ENCODE data around the gene SLC44A3. TPM values are rescaled to one million over a fixed set of nuclear protein-coding genes. Genes with fewer than 3 reads are reported as not detected.

Gene SLC44A3
- total and polyA plus RNA-seq, 2 of the 8 experiments (the other 6 are each of a cell fraction or from before 2014, with no cell fraction given) = 4.2 to 5.0 TPM

DNA sequence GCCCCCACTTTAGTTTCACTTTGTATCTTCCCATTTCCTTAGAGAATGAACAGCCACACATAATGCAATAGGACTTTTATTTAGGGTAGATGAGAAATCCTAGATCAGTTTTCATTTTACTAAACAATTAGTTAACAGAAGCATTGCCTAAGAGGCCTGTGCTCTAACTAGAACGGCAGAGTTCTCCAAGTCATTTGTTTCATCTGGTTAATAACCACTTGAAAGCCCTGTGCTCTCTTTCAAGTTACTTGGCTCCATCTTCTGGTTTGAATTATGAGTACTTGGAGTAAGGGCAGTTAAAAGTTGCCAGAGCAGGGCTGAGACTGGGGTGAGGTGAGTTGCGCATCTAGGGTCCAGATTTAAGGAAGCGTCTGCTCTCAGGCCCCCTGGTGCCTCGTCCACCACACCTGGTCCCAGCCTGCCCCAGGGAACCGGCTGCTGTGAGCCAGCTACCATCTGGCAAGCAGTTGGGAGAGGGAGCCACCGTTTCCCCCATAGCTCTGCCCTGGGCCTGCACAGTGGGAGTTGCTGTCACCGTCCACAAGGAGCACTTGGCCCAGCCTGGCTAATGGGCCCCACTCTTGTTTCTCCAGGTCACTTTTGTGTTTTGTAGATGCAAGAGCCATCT is 18.1 kb upstream of the SLC44A3 start:
- H2AFZ ChIP-seq (ENCODE audit: low read length) = no peak overlapping the region
- no peak for FAIRE-seq

More for the DNA sequence above, 18.1 kb upstream of the SLC44A3 start:
- H3K4ac ChIP-seq (replicated peaks; ENCODE audit: insufficient read length, low read depth, low read length) = no peak overlapping the region
- H3K18ac ChIP-seq (ENCODE audit: extremely low read depth, low read length) = no peak overlapping the region
- H4K20me1 ChIP-seq (replicated peaks in 1 of 2; ENCODE audit: control insufficient read depth in 1 of 2, insufficient read depth in 2 of 2, low read length in 2 of 2) = no peaks in the 10 kb centered on the region
- H3K23me2 ChIP-seq (ENCODE audit: low read depth, low read length) = no peaks in the 10 kb centered on the region
- no peak overlapping the region for H4K5ac ChIP-seq (ENCODE audit: insufficient read length, low read depth, low read length)
- no peak overlapping the region for H3K4me2 ChIP-seq (ENCODE audit: insufficient read depth in 1 of 2, low read depth in 2 of 2, low read length in 2 of 2)
- H2BK5ac ChIP-seq (ENCODE audit: low read depth, low read length) = 0 out of 2 replicates have a peak overlapping the region, but pooled peaks have one; percentile 20
- peak in 1 of 2 experiments; percentile 19 for DNase-seq (ENCODE audit: low read depth in 1 of 2, low spot score in 2 of 2)
- 58% methylated on average over 7 of the region's 7 CpGs; no CpG with 5 or more reads in 1 of the 2 experiments for WGBS, 2 experiments (ENCODE audit: extremely low coverage in 1 of 2, insufficient coverage in 1 of 2, insufficient read length in 1 of 2, insufficient replicate concordance in 2 of 2, low coverage in 1 of 2, low lambda C conversion rate in 2 of 2, missing lambda C conversion rate in 1 of 2)
- H3K36me3 ChIP-seq (ENCODE audit: control insufficient read depth in 2 of 4, insufficient read depth in 4 of 4, low read length in 3 of 4) = no peaks in the 10 kb centered on the region
- H3K9me3 ChIP-seq (ENCODE audit: insufficient read depth in 2 of 2, low read depth in 1 of 2, low read length in 1 of 2) = no peaks in the 10 kb centered on the region
- H2BK15ac ChIP-seq (ENCODE audit: low read length) = no peak overlapping the region
- H3K27me3 ChIP-seq (replicated peaks in 1 of 4; ENCODE audit: control insufficient read depth in 3 of 4, extremely low read depth in 1 of 4, insufficient read depth in 3 of 4, low read length in 3 of 4) = no peaks in the 10 kb centered on the region
- no peaks in the 10 kb centered on the region for H3K79me1 ChIP-seq (ENCODE audit: low read depth, low read length)
- H3K9ac ChIP-seq (replicated peaks in 1 of 4; ENCODE audit: extremely low read depth in 1 of 4, low read depth in 3 of 4, low read length in 3 of 4) = no peak overlapping the region
- H3K79me2 ChIP-seq (ENCODE audit: control insufficient read depth in 1 of 2, insufficient read depth in 2 of 2, low read length in 2 of 2) = no peaks in the 10 kb centered on the region
- H3K27ac ChIP-seq (ENCODE audit: low read depth, low read length) = no peak overlapping the region
- no peak overlapping the region for H4K91ac ChIP-seq (replicated peaks; ENCODE audit: insufficient read length, low read length)
- no peak overlapping the region for H3K23ac ChIP-seq (ENCODE audit: insufficient read length)
- CTCF ChIA-PET (ENCODE audit: partially characterized antibody) = interaction anchor here (0.6 to 9.4 kb wide), 23 partner anchors 9 to 1651 kb away, joined by 3 to 212 read pairs (median 3); no protein-coding TSS in a partner anchor
- no peak overlapping the region for H2BK12ac ChIP-seq (ENCODE audit: low read depth, low read length)
- H3K4me1 ChIP-seq (replicated peaks in 1 of 4; ENCODE audit: control insufficient read depth in 3 of 4, insufficient read depth in 4 of 4, low read length in 3 of 4) = peaks cover 0 to 4% (median 0%) of the 10 kb centered on the region in 4 experiments; a peak in 1 of 7 replicates
- H2AK5ac ChIP-seq (ENCODE audit: low read depth, low read length) = no peak overlapping the region
- POLR2A ChIA-PET (ENCODE audit: partially characterized antibody) = interaction anchor here (1.1 to 1.2 kb wide), 2 partner anchors 260 to 275 kb away, joined by 3 read pairs; partner anchors contain the start of gene F3
- H2BK20ac ChIP-seq (ENCODE audit: low read length) = no peak overlapping the region
- no peak overlapping the region for H3K14ac ChIP-seq (ENCODE audit: insufficient read length)
- H3K4me3 ChIP-seq (ENCODE audit: extremely low read depth in 1 of 4, insufficient read depth in 2 of 4, low read depth in 3 of 4, low read length in 4 of 4) = no peak overlapping the region
- TF ChIP-seq SUZ12 (IDR thresholded peaks at IDR 0.05; ENCODE audit: low read length) = no peak
- no peak for TF ChIP-seq BACH1 (IDR thresholded peaks at IDR 0.05; ENCODE audit: low read length)
- peak; percentile 83 to 88 for TF ChIP-seq RAD21 (IDR thresholded peaks at IDR 0.05 in 1 of 2, conservative IDR thresholded peaks at IDR 0.05 in 1 of 2; ENCODE audit: low read depth in 2 of 2, low read length in 2 of 2)
- TF ChIP-seq NRF1 (IDR thresholded peaks at IDR 0.05; ENCODE audit: low read depth, low read length) = no peak
- peak; percentile 53; the same call in 1 of the 2 replicates for TF ChIP-seq TCF12 (IDR thresholded peaks at IDR 0.05; ENCODE audit: low read depth, low read length)
- TF ChIP-seq SP1 (IDR thresholded peaks at IDR 0.05; ENCODE audit: low read depth, low read length) = no peak
- no peak for TF ChIP-seq POLR2A (IDR thresholded peaks at IDR 0.05; ENCODE audit: control extremely low read depth in 1 of 2, low read depth in 2 of 2, low read length in 2 of 2)
- TF ChIP-seq, protein P1, sequence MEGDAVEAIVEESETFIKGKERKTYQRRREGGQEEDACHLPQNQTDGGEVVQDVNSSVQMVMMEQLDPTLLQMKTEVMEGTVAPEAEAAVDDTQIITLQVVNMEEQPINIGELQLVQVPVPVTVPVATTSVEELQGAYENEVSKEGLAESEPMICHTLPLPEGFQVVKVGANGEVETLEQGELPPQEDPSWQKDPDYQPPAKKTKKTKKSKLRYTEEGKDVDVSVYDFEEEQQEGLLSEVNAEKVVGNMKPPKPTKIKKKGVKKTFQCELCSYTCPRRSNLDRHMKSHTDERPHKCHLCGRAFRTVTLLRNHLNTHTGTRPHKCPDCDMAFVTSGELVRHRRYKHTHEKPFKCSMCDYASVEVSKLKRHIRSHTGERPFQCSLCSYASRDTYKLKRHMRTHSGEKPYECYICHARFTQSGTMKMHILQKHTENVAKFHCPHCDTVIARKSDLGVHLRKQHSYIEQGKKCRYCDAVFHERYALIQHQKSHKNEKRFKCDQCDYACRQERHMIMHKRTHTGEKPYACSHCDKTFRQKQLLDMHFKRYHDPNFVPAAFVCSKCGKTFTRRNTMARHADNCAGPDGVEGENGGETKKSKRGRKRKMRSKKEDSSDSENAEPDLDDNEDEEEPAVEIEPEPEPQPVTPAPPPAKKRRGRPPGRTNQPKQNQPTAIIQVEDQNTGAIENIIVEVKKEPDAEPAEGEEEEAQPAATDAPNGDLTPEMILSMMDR (IDR thresholded peaks at IDR 0.05; ENCODE audit: control extremely low read depth in 1 of 3, insufficient read depth in 1 of 3, low read depth in 1 of 3, low read length in 3 of 3) = peak in 2 of 3 experiments; percentile 49 to 67; a peak in 3 of 4 replicates
- H4K8ac ChIP-seq (ENCODE audit: extremely low read depth, insufficient read depth, low read length) = no peak overlapping the region
- H2BK120ac ChIP-seq (replicated peaks; ENCODE audit: low read depth, low read length) = no peak overlapping the region
- H3K56ac ChIP-seq (replicated peaks; ENCODE audit: insufficient read length, low read depth, low read length) = no peak overlapping the region

Data from H1 (cell line).